ENCODE data around the gene BGN. TPM values are rescaled to one million over a fixed set of nuclear protein-coding genes. Genes with fewer than 3 reads are reported as not detected.

Gene BGN
- polyA plus RNA-seq, 4 donors: 170 to 201 (median 195) TPM

DNA sequence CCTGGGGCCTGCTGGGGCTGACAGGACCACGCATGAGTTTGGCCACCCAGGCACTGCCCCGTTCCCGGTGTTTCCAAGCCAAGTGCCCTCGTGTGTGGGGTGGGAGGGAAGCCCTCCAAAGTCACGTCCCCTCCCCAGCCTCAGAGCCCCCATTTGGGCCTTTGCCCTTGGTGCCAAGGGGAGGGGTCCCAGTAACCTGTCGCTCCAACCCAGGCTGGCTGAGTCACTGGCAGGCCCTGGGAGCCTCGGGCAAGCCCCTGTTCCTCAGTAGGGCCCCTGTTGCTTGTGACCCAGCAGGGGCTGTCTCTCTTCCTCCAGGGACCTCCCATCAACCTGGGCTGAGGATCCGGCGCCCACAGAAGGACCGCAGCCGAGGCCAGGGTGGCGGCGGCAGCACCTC, 13.7 kb upstream of the BGN start:
- DNase-seq (ENCODE audit: low read depth in 4 of 4, low spot score in 2 of 4): no peak

DNA sequence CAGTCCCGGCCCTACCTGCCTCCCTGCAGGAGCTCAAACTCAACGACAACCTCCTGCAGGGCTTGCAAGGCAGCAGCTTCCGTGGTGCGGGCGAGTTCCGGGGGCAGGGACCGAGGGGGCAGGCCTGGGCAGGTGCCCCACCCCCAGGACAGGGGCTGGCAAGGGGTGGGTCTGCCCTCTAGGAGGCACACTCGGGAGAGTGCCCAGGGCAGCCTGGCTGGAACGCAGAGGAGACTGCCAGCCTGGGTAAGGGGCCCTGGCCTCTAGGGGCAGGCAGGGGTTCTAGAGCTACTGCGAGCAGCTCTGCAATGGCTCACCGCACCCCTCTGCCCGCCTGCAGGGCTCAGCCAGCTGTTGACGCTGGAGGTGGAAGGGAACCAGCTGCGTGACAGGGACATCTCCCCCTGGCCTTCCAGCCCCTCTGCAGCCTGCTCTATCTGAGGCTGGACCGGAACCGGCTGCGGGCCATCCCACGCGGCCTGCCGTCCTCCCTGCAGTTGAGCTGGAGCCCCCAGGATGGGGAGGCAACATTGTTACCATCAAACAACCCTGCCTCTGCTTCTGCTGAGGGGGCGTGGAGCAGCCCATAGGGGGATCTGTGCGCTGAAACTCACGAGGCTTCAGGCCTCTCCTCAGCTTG, 12.3 kb upstream of the BGN start:
- no peak for DNase-seq (ENCODE audit: low read depth in 4 of 4, low spot score in 2 of 4)

DNA sequence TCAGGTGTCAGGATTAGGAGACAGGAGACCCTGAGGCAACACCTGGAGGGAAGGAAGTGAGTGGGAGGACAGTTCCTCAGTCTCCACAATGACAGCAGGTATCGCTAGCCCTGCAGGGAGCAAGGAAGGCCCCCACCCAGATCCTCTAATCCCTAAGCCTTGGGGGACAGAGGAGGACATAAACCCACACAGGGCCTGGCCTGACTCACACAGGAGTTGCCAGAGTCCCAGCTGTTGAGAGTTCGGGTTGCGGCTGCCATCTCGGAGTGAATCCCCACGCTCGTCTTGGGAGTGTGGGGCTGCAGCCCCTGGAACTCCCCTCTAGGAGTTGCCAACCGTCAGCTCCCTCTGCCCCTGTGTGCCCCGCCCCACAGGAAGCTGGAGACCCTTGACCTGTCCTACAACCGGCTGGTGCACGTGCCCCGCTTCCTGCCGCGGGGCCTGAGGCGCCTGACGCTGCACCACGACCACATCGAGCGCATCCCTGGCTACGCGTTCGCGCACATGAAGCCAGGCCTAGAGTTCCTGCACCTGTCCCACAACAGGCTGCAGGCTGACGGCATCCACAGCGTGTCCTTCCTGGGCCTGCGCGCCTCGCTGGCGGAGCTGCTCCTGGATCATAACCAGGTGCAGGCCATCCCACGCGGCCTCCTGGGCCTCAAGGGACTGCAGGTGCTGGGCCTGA, 9.2 kb upstream of the BGN start:
- DNase-seq (ENCODE audit: low read depth in 4 of 4, low spot score in 2 of 4): no peak

DNA sequence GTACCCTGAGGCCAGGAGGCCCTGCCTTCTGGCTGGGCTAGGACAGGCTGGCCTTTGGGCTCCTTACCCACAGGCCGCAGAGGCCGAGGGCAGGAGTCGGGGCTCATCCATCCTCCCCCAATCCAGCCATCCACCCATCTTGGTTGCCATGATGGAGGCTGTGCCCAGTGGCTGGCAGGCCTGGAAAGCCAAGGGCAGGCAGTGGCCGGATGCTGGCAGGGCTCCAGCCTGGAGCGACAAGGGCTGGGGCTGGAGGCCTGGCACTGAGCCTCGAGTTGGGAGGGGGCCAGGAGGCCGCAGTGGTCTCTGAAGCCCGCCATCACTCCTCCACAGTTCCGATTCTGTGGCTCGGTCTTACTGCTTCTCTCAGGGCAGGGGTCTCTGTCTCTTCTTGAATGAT, 8.6 kb upstream of the BGN start:
- no peak for DNase-seq (ENCODE audit: low read depth in 4 of 4, low spot score in 2 of 4)

DNA sequence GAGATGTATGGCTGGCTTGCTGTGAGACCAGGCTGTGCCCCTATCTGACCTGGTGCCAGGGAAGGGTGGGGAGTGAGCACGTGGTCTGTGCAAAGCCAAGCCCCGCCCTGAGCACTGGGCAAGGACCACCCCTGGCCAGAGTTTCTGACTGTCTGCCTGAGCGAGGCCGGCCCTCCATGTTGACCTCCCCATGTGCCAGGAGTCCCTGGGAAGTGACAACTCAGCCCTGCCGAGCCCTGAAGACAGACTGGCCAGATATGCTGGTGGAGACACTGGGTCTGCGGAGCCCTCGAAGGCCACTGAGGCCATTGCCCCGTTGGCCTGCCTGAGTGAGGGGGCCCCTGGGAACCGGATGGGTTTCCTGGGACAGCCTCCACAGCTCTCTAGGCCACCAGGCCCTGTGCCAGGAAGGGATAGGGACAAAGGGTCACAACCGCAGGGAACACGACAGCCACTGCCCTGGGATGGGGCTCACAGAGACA, 7.1 kb upstream of the BGN start:
- DNase-seq (ENCODE audit: low read depth in 4 of 4, low spot score in 2 of 4): no peak

DNA sequence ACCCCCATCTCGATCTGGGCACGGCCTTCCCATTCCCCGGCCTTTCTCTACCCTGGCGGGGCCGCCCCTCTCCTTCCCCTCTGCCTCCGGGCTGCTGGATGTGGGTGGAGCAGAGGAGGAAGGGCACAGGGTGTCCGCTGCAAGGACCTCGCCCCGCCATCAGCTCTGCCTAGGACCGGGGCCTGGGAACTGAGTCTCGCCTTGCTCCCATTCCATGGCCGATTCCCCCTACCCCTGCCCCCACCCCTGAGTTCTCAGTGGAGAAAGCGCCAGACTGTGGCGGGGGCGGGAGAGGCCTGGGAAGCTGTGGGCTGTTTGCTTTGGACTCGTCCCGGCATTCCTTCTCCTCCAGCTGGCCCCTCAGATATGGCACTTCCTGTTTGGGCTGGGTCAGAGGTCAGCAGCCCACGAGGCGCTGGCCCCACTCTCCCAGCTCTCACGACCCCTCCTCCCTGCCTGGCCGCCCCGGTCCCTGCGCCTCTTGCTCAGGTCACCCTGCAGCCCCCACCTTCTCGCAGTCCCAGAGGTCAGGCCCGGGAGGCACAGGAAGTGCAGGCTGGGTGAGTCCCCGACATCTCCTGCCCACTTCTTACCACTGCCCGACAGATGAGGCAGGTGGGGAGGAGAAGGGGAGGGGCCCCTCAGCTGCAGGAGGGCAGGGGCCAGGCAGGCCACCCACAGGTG, 6.4 kb upstream of the BGN start:
- no peak for DNase-seq (ENCODE audit: low read depth in 4 of 4, low spot score in 2 of 4)

DNA sequence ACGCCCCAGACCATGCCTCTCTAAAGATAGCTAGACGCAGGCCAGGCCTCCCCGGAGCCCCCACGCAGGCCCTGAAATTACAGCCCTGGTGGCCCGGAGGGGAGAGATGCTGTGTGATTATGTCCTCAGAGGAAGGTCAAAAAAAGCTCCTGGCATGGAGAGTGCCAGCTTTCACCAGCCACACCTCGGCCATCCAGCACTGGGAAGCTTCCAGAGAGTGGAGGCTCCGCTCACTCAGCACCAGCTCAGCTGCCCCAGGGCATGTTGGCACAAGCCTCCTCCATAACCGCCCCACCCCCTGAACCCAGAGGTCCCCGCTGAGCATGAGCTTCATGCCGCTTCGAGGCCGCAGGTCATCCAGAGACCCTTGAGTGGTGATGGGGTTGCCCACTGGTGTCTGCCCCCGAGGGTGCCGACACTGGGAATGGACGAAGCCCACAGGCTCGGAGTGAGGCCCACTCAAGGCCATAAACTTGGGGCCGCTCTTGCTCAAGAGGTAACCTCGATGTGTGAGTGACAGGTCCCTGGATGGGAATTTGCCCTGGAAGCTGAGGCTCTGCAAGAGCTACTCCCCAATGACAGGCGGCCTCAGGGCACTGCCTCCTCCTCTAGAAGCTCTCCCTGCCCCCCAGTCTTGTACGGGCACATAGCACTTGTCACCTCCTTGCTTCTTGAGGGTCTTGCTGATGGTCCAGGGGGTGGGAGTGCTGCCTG, 4.4 kb upstream of the BGN start:
- no peak for DNase-seq (ENCODE audit: low read depth in 4 of 4, low spot score in 2 of 4)

DNA sequence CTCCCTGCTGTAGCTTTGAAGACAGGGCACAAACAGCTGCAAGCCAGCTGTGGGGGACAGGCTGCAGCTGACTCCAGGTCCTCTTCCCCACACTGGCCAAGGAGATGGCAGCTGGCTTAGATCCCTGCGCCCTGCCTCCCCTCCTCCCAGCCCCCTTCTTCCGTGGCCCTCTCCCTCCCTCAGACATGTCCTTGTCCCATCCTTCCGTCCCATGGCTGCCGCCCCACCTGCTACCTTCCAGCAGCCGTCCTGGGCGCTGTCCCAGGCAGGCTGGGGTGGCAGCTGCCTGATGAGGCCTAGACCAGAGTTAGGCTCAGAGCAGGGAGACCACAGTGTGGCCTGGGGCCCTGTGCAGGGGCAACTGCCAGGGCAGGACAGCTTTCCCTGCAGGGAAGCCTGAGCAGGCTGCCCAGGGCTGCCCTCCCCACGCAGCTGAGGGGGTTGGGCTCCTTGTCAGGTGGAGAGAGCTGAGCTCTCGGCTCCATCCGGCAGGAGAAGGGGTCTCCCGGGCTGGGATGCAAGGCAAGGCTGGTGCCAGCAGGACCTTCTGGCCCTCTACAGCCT, 3.3 kb upstream of the BGN start:
- no peak for DNase-seq (ENCODE audit: low read depth in 4 of 4, low spot score in 2 of 4)

DNA sequence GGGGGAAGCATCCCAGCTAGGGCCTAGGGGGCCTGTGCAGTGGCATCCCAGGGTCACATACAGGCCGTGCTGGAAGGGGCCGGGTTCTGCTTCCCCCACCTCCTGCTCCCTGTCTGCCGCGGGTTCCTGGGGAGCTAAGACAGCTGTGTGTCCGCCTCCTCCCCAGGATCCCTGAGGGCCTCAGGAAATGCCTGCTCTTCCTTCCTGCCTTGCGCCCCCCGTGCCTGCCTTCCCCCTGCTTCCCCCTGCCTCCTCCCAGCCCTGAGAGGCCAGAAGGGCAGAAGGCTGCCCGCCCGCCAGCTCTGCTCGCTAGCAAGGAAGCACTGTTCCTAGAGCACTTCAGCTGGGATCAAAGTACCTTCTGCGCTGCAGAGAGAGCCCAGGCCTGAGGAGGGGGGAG, 2.9 kb upstream of the BGN start:
- no peak for DNase-seq (ENCODE audit: low read depth in 4 of 4, low spot score in 2 of 4)

DNA sequence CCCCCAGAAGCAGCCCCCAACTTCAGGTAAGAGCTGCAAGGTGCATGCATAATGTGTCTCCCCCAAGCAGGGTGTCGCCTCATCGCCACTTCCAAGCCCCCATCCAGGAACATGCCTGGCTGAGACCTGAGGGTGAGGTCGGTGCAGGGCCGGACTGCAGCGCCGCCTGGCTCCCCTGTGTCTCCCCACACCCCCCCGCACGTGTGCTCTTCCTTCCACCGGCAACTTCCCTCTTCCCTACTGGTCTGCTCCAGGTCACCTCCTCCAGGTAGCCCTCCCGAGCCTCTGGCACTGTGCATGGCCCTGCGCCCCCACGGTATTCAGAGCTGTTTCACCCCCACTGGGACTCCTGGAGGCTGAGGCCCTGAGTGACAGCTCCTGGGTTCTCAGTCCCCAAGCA, 2.2 kb upstream of the BGN start:
- DNase-seq (ENCODE audit: low read depth in 4 of 4, low spot score in 2 of 4): no peak

DNA sequence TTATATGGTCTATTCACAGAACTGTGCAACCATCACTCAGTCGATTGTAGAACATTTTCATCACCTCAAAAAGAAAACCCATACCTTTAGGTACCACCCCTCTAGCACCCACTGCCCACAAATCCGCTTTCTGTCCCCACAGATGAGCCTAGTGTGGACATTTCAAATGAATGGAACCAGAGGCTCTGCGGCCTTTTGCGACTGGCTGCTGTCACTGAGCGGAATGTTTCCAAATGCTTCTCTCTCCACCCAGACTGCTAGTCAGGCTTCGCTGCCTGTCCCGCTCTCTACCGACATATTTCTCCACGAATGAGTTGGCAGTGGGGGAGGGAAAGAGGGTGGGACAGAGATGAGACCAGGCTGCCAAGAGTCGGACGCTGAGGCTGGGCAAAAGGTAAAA, 1.7 kb upstream of the BGN start:
- DNase-seq (ENCODE audit: low read depth in 4 of 4, low spot score in 2 of 4): no peak

DNA sequence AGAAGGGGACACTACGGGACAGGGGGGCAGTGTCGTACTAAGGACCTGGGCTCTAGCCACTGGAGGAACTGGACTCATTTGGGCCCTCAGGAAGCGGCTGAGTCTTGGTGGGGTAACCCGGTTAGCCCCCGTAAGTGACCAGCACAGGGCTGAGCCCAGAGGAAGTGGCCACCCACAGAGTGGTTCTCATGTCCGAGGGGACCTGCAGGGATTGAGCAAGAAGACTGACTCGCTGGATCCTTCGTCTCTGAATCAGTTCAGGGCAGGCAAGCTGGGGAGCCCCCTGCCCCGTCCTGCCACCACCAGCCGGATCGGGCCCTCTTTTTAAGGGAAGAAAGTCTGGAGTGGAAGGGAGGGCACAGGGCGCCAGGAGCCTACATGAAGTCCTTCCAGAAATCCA, 719 bp upstream of the BGN start:
- DNase-seq (ENCODE audit: low read depth in 4 of 4, low spot score in 2 of 4): no peak

DNA sequence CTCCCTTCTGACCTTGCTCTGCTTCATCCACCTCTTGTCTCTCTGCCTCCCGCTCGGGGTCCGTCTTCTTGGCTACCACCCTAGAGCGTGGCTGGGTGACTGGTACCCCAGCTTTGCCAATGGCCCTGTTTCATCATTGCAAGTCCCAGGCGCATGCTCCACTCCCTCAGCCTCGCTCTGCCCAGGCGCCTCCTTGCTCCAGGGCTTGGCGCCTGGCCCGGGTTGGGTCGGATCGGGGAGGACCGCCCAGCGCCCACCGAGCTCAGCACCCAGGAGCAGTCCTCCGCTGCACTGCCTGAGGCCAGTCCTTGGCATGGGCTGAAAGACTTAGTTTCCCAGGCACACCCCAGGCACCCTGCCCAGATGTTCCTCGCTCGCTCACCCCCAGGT, 577 bp downstream of the BGN start:
- DNase-seq (ENCODE audit: low read depth in 4 of 4, low spot score in 2 of 4): no peak

DNA sequence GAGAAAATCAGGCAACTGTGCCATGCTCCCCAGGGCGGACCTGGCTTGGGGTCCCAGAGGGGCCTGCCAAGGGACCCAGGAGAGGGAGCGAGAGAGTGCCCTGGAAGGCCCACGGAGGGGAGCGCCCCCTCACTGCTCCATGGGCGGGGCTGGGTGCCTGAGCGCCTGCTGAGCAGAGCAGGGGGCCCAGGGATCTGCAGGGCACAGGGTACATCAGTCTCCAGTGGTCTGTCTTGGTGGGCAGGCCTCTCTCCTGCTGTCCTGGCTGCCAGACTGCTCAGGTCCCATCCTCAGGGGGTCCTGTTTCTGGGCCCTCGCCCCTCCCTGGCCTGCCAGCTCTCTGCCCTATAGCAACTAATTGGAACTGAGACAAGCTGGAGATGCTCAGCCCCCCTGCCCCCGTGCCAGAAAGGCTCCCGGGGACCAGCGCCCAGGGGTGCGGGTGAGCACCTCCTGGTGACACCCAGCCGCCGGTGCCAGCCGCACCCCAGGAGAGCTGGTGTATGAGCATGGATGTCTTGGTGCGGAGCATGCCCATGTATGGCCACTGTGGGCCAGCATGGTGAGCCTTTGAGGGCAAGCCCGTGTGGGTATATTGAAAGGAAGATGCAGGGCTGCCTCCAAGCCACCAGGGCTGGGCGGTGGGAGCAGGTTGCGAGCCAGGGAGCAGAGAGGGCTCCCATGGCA, 1.3 kb downstream of the BGN start:
- no peak for DNase-seq (ENCODE audit: low read depth in 4 of 4, low spot score in 2 of 4)

DNA sequence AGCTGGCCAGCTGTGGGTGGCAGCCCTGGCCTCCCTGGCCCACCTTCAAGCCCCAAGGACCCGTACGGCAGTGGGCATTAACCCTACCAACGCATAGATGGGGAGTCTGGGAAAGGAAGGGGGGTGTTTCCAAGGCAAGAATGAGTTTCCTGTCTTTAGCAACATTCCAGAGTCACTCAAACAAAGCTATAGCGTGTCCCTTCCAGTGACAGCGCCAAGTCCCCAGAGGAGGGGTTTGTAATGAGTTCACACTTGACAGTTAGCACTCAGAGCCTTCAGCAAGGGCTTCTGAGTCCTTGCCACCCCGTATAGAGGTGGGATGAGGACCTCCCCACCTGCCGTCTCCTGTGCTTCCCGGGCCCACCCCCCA, 1.8 kb downstream of the BGN start:
- DNase-seq (ENCODE audit: low read depth in 4 of 4, low spot score in 2 of 4): no peak

DNA sequence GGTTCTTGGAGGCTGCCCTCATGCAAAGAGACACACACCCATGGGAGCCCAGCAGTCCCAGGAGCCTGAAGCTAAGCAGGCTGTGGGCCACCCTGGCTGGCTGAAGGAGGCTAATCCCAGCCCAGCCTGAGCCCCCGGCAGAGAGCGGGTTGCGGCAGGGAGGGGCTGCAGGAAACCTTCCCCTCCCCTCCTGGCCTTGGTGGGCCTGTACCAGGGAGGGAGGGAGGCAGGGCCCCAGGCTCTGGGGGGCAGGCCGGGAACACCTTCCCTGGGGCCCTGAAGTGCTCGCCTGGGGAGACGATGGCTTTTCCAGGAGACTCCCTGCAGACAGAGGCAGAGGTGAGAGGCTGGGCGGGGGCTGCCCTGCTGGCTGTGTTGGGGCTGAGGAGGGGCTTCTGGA, 3.7 kb downstream of the BGN start:
- no peak for DNase-seq (ENCODE audit: low read depth in 4 of 4, low spot score in 2 of 4)

DNA sequence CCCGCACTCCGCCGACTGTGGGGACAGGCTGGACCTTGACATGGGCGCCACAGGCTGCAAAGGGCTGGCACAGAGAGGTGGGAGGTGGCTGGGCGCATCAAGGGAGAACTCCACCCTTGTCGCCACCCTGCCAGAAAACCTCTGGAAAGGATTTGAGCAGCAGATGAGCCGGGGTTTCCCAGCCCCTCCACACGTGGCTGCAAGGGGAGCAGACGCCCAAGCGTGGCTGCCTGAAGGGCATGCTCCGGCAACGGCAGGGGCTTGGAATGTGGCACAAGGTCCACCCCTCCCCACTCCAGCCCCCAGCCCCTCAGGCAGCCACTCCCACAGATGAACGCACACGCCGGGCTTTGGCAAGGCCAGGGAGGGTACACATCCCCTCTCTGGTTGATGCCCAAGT, 4.6 kb downstream of the BGN start:
- no peak for DNase-seq (ENCODE audit: low read depth in 4 of 4, low spot score in 2 of 4)

DNA sequence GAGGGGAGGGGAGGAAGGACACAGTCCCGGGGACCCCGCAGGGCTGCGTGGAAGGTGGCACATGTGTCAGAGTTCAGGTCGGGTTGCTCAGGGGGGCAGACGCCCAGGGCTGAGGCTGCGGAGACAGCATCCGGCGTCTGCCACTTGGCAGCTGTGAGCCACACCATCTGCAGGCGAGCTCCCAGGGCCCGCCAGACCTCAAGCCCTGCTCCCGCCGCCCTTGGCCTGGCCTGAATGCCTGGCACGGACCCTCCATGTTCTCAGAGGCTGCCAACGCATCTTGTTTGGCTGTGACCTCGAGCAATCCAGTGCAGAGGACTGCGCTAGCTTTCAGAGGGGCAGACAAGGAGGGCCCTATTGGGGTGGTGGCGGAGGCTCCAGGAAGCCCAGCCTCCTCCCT, 5.1 kb downstream of the BGN start:
- DNase-seq (ENCODE audit: low read depth in 4 of 4, low spot score in 2 of 4): no peak

DNA sequence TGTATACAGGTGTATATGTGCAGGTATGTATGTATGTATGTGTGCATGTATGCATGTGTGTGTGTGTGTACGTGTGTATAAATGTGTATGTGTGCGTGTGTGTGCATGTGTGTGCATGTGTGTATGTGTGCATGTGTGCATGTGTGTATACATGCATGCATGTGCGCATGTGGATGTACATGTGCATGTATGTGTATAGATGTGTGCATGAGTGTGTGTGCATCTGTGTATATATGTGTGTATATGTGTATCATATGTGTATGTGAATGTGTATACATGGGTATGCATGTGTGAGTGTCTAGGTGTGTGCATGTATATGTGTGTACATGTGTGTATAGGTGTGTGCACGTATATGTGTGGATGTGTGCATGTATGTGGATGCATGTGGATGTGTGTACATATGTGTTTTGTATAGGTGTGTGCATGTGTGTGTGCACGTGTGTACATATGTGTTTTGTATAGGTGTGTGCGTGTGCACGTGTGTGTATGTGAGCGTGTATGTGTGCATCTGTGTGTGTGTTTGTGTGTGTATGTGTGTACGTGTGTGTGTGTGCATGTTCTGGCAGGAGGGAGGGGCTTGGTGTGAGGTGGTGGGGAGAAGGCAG, 6.0 kb downstream of the BGN start:
- no peak for DNase-seq (ENCODE audit: low read depth in 4 of 4, low spot score in 2 of 4)

DNA sequence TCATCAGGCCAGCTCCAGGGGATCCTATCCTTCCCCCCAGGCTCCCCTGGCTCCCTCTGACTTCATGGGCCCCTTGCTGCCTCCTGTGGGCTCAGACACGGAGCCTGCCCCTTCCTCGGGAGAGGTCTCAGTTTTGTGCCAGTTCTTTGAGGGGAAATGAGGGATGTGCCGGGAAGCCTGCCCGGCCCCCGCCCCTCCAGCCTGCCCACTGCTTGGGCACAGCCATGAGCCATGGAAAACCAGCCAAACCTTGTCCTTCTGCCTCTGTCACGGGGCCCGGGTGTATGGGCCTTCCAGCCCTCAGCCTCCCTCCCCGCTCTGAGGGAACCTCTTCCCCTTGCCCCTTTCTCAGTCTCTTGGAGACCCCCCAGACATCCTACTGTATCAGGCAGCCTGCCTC, 6.8 kb downstream of the BGN start:
- DNase-seq (ENCODE audit: low read depth in 4 of 4, low spot score in 2 of 4): no peak

All from left renal cortex interstitium (tissue), 4 donors.